ENCODE measurements around the gene HPS3.
"Not testable (repeated sequence)": the region's sequence is repeated elsewhere in the genome, so short reads cannot be mapped to it uniquely, and the experiment has no call there.

HPS3 gene, protein sequence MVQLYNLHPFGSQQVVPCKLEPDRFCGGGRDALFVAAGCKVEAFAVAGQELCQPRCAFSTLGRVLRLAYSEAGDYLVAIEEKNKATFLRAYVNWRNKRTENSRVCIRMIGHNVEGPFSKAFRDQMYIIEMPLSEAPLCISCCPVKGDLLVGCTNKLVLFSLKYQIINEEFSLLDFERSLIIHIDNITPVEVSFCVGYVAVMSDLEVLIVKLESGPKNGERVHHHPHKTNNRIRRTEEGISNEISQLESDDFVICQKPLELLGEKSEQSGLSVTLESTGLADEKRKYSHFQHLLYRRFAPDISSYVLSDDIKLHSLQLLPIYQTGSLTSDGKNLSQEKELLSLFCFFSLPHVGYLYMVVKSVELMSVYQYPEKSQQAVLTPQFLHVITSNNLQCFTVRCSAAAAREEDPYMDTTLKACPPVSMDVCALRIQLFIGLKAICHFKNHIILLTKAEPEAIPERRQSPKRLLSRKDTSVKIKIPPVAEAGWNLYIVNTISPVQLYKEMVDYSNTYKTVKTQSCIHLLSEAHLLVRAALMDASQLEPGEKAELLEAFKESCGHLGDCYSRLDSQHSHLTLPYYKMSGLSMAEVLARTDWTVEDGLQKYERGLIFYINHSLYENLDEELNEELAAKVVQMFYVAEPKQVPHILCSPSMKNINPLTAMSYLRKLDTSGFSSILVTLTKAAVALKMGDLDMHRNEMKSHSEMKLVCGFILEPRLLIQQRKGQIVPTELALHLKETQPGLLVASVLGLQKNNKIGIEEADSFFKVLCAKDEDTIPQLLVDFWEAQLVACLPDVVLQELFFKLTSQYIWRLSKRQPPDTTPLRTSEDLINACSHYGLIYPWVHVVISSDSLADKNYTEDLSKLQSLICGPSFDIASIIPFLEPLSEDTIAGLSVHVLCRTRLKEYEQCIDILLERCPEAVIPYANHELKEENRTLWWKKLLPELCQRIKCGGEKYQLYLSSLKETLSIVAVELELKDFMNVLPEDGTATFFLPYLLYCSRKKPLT

DNA sequence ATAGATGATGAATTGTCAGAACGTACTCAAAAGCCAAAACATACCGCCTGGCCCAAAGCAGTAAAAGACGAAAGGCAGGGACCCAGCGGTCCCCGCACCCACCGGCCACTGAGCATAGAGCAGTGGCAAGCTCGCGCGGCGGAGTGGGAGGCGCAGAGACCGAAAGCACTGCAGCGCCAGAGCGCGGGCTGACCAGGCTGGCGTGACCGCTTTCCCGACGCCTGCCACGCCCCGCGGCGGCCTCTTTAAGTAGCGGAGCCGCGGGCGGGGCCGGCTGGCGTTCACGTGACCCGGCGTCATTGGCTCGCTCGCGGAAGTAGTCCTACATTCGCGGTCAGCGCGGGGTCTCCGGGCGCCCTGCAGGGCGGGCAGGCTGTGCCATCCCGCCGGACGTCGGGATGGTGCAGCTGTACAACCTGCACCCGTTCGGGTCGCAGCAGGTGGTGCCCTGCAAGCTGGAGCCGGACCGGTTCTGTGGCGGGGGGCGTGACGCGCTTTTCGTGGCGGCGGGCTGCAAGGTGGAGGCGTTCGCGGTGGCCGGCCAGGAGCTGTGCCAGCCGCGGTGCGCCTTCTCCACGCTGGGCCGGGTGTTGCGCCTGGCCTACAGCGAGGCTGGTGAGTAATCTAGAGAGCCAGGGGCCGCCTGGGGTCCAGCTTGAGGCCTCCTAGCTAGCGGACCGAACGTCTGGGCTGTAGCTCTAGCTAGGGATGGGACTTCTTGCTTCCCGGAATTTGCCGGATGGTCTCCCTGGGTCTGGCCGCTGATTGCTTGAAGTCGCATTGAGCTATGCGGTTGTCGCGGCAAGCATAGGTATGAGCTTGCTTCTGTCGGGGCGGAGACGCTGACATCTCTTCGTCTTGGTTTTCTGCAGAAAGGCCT lies at the start of gene HPS3:
HPS3 (plus strand) TSS at position 313 of the 880 bp plus-strand sequence; CDS start at position 399, 86 bp downstream.
- DNase-seq = peak; percentile 71

DNA sequence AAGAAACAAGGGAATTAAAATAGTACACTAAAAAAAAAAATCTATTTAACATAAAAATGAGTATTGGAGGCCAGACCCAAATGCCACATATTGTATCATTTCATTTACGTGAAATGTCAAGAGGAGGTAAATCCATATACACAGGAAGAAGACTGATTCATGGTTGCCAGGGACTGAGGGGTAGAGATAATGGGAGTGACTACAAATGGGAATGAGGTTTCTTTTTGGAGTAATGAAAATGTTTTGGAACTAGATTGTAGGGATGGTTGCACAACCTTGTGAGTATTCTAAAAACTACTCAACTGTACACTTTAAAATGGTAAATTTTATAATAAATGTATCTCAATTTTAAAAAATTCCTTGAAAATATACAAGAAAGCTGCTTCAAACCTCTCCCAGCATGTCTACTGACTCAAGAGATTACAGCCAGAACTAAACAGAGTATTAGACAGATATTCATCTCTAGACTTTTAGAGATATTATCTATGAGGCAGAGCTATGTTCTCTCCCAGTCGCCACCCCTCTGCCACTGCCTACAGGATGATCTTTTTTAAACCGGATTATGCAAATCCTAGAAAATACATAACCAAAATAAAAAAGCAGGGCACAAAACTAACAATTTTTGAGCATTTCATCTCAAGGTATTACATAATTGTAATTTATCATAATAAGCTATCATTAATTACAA lies 49.3 kb upstream of the HPS3 start:
- no peak for DNase-seq

DNA sequence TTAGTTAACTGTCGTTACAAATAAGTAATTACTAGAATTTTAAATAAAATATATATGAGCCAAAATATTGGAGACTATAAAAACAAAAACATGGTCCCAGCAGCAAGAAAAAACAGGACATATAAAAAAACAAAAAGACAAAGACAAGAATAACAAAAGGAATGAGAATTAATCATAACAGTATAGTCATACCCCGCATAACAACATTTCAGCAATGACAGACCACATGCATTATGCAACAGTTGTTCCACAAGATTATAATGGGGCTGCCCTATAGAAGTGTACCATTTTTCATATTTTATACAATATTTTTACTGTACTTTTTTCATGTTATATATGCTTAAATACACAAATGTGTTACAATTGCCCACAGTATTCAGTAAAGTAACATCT lies 48.7 kb upstream of the HPS3 start:
- no peak for DNase-seq

DNA sequence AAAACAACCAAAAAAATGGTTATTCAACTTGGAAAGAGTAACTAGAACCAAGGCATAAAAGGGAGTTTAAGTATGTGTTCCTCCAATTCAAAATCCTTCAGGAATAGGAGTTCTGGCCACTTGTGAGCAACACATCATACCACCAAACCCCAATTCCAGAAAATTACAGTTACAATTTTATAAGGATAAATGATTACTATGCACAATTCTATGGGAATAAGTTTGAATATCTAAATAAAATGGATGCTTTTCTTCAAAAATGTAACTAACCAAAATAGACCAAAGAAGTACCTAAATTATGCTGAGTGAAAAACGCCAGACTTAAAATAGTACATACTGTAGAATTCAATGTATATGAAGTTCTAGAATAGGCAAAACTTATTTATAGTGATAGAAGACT lies 47.7 kb upstream of the HPS3 start:
- DNase-seq = no peak

DNA sequence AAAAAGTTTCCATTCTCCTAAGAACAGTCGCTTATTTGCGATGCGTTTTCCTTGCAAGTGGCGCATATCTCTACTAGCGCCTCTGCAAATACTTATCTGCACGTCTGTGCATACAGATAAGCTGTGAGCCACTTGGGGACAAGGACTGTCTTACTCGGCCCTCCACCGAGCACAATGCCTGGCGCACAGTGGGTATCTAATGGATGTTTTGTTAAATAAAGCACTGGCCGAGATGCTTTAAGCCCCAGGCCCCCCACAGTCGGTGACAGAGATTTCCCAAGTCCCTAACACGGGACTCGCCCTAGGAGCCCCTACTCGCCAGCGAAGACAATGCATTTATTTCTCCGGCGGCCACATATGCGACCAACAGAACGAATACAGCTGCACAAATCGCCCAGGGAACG lies 43.6 kb upstream of the HPS3 start:
- peak; percentile 50 for DNase-seq

DNA sequence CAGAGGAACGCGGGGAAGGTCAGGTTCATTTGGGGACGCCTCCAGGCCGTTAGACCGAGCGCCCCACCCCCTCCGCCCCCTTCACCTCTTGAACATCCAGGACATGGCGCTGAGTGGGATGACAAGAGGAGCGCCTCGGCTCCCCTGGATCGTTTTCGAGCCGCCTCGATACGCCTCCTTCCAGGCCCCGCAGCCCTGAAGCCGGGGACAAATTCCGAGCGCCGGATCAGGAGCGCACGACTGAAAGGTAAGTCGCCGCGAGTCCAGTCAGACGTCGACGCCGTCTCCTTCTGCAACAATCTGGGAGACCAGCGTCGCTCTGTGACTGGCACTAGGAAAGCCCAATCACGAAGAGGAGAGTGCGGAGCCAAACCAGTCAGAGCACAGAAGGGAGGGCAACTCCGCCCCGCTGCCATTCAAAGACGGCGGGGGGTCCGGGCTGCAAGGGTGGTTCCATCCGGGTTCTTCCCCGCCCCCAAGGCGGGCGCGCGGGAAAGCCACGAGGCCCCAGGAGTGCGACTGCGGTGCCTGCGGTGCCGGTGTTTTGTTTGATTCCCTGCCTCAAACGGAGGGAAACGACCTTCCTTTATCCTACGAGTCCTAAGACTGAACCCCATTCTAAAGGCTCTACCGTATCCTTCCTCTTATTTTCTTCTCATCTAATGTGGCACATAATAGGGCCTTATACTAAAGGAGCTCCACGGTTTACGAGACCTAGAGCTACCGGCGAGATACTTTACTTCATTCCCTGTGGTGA lies 43.0 kb upstream of the HPS3 start, which contains the start of gene HLTF:
HLTF (minus strand) TSS at position 302 of the 757 bp plus-strand sequence; CDS start at position 105, 197 bp downstream.
- DNase-seq = peak; percentile 97

DNA sequence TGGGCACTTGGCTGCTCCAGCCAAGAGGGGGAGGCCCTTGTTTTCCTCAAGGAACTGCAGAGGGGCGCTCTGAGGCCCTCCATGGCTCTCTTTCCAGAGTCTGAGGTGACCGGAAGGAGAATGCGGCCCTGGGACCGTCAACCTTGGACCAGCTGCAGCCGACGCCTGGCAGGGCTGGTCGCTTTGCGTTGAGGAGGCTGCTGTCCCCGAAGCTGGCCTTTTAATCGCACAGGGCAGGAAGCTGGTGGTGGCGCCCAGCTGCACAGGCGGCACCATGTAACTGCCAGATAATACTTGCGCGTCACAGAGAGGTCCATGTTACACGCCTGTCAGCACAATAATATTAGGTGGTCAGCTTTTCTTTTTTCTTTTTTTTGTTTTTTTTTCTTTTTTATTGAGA lies 42.2 kb upstream of the HPS3 start:
- no peak for DNase-seq

DNA sequence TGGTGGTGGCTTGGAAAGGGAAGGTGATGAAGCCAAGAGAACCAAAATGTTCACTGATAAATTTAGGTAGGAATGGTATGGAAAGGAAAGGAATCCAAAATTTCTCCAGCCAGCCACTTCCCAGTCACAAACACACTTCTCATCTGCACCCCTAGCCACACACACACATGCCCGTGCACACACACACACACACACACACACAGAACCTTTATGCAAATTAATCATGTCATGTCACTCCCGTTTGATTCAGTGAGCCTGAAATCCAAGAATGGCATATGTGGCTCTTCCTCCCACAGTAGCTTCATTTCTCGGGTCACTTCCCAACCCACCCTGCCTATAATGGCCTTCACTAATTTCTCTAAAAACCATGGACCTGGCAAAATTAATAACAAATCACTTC lies 40.0 kb upstream of the HPS3 start:
- no peak for DNase-seq

DNA sequence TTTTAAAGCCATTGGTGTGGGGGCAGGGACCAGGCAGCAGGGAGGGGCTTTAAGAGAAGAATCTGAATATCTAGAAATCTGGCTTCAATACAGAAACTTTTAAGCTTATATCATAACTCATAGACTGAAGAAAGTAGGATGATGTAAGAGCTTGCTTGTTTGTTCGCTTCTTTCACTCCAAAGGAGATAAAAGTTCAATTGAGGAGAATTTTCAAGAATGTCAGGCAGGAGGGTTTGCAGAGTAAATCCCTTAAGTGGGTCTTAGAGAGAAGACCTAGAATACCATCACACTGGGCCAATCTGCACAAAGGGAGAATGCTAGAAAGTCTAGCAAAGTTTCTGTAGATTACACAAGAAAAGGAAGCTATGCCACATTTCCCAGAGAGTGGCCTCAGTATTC lies 39.0 kb upstream of the HPS3 start:
- no peak for DNase-seq

DNA sequence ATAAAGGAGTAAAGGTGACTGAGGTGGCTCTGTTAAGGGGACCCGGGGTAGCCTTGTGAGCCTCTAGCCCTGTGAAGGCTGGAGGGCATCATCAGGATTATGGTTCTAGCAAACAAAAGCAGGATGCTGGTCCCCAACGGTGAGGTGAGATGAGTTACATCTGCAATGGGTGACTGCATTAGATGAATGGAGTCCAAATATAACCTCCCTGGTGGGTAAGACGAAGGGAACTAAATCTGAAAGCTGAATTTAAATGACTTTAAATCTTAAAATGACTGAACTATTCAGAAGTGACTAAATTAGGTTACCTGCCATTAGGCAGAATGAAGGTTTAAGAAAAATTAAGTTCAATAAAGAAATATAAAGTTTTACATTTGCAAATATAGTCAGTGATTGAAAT lies 38.5 kb upstream of the HPS3 start:
- DNase-seq = no peak

DNA sequence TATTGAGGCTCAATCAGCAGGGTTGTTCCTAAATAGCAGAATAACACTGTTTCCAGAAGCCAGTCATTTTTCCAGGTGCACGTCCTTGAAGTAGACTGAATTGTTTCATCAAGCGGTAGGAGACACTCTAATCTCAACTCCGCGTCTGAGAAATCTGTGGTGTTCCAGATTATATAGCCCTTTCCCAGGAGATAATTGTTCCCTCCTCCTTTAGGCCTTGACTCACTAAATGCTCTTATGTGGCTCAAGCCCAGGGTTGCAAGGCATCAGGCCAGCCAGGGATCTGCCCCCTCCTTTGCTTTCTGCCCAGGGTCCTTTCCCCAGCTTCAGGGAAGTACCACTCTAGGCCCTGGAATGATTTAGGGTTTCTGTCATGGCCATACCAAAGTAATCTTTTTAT lies 37.5 kb upstream of the HPS3 start:
- no peak for DNase-seq

DNA sequence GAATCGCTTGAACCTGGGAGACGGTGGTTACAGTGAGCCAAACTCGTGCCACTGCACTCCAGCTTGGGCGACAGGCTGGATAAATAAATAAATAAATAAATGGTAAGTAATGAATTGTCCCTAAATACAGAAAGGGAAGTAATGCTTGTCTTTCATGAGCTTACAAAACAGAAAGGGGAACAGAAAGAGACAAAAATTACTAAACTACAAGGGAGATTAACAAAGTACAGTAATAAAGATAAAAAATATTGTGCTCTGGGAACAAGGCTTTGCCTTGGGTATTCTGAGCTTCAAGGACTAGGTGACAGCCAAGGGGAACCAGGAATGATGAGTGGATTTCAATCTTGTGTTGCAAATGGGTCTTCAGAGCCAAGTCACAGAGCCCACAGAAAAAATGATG lies 34.0 kb upstream of the HPS3 start:
- no peak for DNase-seq

DNA sequence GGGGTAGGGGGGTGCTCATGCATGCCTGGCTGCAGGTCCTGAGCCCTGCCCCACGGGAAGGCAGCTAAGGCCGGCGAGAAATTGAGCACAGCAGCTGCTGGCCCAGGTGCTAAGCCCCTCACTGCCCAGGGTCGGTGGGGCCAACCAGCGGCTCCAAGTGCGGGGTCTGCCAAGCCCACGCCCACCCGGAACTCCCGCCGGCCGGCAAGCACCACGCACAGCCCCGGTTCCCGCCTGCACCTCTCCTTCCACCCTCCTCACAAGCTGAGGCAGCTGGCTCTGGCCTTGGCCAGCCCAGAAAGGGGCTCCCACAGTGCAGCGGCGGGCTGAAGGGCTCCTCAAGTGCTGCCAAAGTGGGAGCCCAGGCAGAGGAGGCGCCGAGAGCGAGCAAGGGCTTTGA lies 31.5 kb upstream of the HPS3 start:
- not testable (repeated sequence) for DNase-seq

DNA sequence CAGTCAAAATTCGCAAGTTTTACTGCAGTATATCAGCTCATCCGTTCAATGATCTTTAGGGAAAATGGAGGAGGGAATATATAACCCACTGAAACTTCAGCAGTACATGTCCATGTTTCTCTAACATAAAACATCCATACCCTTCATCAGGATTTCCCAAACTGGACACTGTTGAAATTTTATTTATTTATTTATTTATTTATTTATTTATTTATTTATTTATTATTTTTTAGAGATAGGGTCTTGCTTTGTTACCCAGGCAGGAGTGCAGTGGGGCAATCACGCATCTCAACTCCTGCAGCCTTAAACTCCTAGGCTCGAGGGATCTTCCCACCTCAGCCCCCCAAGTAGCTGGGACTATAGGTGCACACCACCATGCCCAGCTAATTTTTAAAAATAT lies 28.3 kb upstream of the HPS3 start:
- no peak for DNase-seq

DNA sequence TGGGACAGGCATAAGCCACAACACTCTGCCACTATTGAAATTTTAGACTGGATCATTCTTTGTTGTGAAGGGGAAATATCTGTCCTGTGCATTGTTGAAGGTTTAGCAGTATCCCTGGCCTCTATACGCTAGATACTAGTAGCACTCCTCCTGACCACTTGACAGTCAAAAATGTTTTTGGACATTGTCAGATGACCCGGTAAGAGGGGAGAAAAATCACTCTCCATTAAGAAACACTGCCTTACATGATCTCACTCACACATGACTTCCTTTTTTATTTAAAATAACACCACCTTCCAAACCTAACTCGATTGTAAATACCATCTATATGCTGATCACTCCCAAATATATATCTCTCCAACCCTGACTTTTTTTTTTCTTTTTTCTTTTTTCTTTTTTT lies 27.8 kb upstream of the HPS3 start:
- DNase-seq = no peak

DNA sequence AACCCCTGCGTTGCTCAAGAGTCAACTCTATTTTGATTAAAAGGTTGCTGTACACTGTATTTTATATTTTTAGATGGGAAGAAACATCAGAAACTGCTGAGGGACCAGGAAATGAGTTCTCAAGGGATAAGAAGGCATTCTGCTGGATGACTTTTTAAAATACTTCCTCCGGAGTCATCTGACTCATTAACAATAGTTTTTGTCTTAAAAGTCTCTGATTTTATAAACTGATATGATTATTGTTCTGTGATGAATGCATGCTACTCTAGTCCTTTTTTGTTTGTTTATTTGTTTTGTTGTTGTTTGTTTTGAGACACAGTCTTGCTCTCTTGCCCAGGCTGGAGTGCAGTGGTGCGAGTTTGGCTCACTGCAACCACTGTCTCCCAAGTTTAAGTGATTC lies 25.0 kb upstream of the HPS3 start:
- no peak for DNase-seq

DNA sequence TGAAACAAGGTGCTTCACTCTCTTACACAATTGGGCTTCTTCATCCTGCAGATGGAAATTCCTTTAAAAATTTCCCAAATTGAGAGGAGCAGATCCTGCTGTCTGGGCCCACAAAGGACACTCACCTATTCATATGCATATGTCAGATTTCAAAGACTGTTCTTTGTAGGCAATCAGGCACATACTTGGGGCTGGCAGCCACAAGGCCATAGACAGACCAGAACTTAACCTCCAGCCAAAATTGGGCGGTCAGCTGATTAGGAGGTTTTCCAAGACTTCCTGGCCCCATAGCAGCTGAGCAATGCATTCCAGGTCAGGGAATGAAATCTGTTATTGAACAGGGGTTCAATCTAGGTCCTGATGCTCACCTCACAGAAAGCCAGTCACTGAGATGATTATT lies 15.0 kb upstream of the HPS3 start:
- DNase-seq = no peak

DNA sequence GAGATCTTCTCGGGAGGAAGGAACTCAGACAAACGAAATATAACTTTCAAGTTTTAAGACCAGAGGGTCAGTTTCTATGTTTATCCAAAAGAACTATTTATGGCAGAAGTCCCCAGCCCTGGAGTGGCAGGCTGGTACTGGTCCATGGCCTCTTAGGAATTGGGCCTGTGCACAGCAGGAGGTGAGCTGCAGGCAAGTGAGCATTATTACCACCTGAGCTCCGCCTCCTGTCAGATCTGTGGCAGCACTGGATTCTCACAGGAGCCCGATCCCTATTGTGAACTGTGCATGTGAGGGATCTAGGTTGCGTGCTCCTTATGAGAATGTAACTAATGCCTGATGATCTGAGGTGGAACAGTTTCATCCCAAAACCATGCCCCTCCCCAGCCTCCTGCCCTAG lies 14.3 kb upstream of the HPS3 start:
- DNase-seq = no peak

DNA sequence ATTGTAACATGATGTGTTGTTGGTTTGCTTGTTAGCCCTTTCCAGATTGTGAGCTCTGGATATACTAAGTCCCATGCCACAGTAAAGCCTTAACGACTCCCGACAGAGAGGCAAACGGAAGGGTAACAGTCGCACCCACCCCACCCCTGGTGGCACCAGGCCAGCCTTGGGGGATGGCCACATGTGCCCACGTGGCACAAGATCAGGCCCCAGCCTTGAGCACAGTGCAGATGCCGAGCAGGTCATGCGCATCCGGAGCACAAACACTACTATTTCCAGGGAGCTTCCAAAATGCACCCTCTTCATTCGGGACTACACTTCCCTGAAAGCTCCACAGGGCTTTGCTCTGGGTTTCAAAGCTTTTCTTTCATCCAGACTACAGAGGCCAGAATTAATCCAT lies 10.7 kb upstream of the HPS3 start:
- no peak for DNase-seq

DNA sequence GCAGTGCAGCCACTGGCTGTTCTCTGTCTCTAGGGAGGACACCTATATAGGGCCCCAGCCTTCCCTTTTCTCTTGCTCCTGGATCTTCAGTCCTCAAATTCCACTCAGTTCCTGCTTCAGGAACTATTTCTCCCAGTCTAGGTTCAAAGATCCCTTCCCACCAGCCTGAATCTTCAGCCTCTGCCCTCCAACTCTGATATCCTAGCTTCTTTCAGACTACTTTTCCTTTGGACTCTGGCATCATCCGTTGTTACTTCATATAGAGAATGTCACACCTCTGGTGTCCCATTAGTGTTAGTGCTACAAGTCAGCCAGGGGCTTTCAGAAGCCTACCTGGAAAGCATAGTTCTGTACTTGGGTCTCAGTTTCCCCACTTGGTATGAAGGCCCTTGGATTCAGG lies 10.0 kb upstream of the HPS3 start:
- no peak for DNase-seq
